Measurements from ENCODE around the gene CUL2. TPM values are rescaled to one million over a fixed set of nuclear protein-coding genes. Genes with fewer than 3 reads are reported as not detected.

The CUL2 gene
- total and polyA plus RNA-seq, 2 experiments from 2014 or later: 25.8 to 34.4 TPM

GRCh38 chr10:35017608-35018007 is 72.5 kb downstream of the CUL2 start:
- H4K20me1 ChIP-seq (ENCODE audit: insufficient read depth, poor library complexity, severe bottlenecking): no peaks in the 10 kb centered on the region
- no peaks in the 10 kb centered on the region for H3K9me2 ChIP-seq (replicated peaks; ENCODE audit: insufficient read depth)
- TF ChIP-seq EZH2 (IDR thresholded peaks at IDR 0.05; ENCODE audit: borderline replicate concordance) (no peak), EZH2phosphoT487 (IDR thresholded peaks at IDR 0.05; ENCODE audit: low read depth, severe bottlenecking, unreplicated experiment) (no peak)
- TF ChIP-seq, protein P1, sequence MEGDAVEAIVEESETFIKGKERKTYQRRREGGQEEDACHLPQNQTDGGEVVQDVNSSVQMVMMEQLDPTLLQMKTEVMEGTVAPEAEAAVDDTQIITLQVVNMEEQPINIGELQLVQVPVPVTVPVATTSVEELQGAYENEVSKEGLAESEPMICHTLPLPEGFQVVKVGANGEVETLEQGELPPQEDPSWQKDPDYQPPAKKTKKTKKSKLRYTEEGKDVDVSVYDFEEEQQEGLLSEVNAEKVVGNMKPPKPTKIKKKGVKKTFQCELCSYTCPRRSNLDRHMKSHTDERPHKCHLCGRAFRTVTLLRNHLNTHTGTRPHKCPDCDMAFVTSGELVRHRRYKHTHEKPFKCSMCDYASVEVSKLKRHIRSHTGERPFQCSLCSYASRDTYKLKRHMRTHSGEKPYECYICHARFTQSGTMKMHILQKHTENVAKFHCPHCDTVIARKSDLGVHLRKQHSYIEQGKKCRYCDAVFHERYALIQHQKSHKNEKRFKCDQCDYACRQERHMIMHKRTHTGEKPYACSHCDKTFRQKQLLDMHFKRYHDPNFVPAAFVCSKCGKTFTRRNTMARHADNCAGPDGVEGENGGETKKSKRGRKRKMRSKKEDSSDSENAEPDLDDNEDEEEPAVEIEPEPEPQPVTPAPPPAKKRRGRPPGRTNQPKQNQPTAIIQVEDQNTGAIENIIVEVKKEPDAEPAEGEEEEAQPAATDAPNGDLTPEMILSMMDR (IDR thresholded peaks at IDR 0.05; ENCODE audit: poor library complexity): no peak
- no peak overlapping the region for H3K4me2 ChIP-seq
- H3K27ac ChIP-seq: no peak overlapping the region
- no peak overlapping the region for H2AFZ ChIP-seq
- H3K4me1 ChIP-seq (ENCODE audit: insufficient read depth): no peaks in the 10 kb centered on the region
- H3K27me3 ChIP-seq: no peaks in the 10 kb centered on the region
- no peaks in the 10 kb centered on the region for H3K9me3 ChIP-seq (ENCODE audit: low read depth)
- no peaks in the 10 kb centered on the region for H3K79me2 ChIP-seq
- 87% methylated on average over 5 of the region's 5 CpGs for WGBS (ENCODE audit: low lambda C conversion rate, missing lambda C conversion rate)
- no peak overlapping the region for H3K4me3 ChIP-seq
- H3K36me3 ChIP-seq (replicated peaks; ENCODE audit: insufficient read depth, low read depth): no peaks in the 10 kb centered on the region
- DNase-seq (ENCODE audit: low spot score): no peak

DNA sequence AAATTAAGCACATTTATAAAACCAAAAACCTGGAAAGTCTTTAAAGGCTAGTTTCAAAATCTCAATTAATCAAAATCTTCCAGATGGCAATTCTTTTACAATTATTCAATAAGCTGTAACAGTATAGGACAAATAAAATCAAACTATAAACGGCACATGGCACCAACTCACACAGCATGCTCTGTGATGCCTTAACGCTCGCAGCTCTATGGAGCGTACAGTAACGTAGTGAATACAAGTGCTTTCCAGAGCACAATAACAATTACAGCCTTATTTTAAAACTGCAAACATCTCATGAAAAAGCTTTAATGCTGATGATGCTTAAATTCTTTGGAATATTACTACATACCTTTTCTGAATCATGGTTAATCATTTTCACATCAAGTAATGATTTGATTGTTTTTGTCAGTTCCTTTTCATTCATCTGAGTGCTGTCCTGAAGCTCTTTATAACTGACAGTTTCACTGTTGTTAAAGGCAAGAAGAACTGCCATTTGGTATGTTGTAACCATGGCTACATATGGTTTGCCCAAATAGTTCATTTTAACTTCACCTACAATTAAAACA is 74.2 kb downstream of the CUL2 start:
- TF ChIP-seq, protein P1 (IDR thresholded peaks at IDR 0.05; ENCODE audit: poor library complexity): no peak
- TF ChIP-seq EZH2phosphoT487 (IDR thresholded peaks at IDR 0.05; ENCODE audit: low read depth, severe bottlenecking, unreplicated experiment): no peak
- no peak for TF ChIP-seq EZH2 (IDR thresholded peaks at IDR 0.05; ENCODE audit: borderline replicate concordance)
- no peak overlapping the region for H3K27ac ChIP-seq
- H3K4me3 ChIP-seq: no peak overlapping the region
- H3K4me1 ChIP-seq (ENCODE audit: insufficient read depth): no peaks in the 10 kb centered on the region
- no peaks in the 10 kb centered on the region for H3K79me2 ChIP-seq
- DNase-seq (ENCODE audit: low spot score): no peak
- no peak overlapping the region for H3K4me2 ChIP-seq
- no peaks in the 10 kb centered on the region for H3K36me3 ChIP-seq (replicated peaks; ENCODE audit: insufficient read depth, low read depth)
- H4K20me1 ChIP-seq (ENCODE audit: insufficient read depth, poor library complexity, severe bottlenecking): no peaks in the 10 kb centered on the region
- no peak overlapping the region for H2AFZ ChIP-seq
- no peaks in the 10 kb centered on the region for H3K9me3 ChIP-seq (ENCODE audit: low read depth)
- WGBS (ENCODE audit: low lambda C conversion rate, missing lambda C conversion rate): 94% methylated on average over 5 of the region's 5 CpGs
- no peaks in the 10 kb centered on the region for H3K27me3 ChIP-seq
- H3K9me2 ChIP-seq (replicated peaks; ENCODE audit: insufficient read depth): no peaks in the 10 kb centered on the region

DNA sequence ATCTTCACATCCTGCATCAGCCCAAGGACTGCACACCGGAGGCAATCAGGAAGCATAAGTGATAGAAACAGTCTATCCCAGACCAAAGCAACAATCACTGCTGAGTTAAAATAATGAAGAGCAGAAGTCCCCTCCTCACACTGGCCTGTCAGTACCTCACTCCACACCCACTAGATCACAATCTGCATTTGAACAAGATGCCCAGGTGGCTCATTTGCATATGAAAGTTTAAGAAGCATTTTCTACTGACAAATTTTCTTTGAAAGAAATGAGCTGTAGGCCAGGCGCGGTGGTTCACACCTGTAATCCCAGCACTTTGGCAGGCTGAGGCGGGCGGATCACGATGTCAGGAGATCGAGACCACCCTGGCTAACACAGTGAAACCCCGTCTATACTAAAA is 77.4 kb downstream of the CUL2 start:
- H3K27ac ChIP-seq: no peak overlapping the region
- whole genome bisulfite sequencing (ENCODE audit: low lambda C conversion rate, missing lambda C conversion rate): 91% methylated on average over 8 of the region's 8 CpGs
- no peaks in the 10 kb centered on the region for H3K9me2 ChIP-seq (replicated peaks; ENCODE audit: insufficient read depth)
- no peak overlapping the region for H2AFZ ChIP-seq
- H3K9me3 ChIP-seq (ENCODE audit: low read depth): no peaks in the 10 kb centered on the region
- no peak for TF ChIP-seq EZH2 (IDR thresholded peaks at IDR 0.05; ENCODE audit: borderline replicate concordance)
- TF ChIP-seq, protein P1 (IDR thresholded peaks at IDR 0.05; ENCODE audit: poor library complexity): no peak
- no peak for TF ChIP-seq EZH2phosphoT487 (IDR thresholded peaks at IDR 0.05; ENCODE audit: low read depth, severe bottlenecking, unreplicated experiment)
- H3K4me1 ChIP-seq (ENCODE audit: insufficient read depth): no peaks in the 10 kb centered on the region
- H3K36me3 ChIP-seq (replicated peaks; ENCODE audit: insufficient read depth, low read depth): no peaks in the 10 kb centered on the region
- H3K79me2 ChIP-seq: no peaks in the 10 kb centered on the region
- H3K4me3 ChIP-seq: no peak overlapping the region
- H3K27me3 ChIP-seq: no peaks in the 10 kb centered on the region
- H4K20me1 ChIP-seq (ENCODE audit: insufficient read depth, poor library complexity, severe bottlenecking): no peaks in the 10 kb centered on the region
- H3K4me2 ChIP-seq: no peak overlapping the region
- no peak for DNase-seq (ENCODE audit: low spot score)

Data from hepatocyte (in vitro differentiated cells).